OCI-LY7 (cell line): Measurements from ENCODE around the gene MIER3. TPM values are rescaled to one million over a fixed set of nuclear protein-coding genes. Genes with fewer than 3 reads are reported as not detected.

Source experiments
- BruUV-seq: library from RNA; stranded (reverse); fragments of 400-500 nt; replicated peaks from 2 replicates; lab custom pipeline; 2021; lab: Mats Ljungman, UMichigan
- CTCF ChIA-PET: fragments of 300-600 bp; sonication (Branson Sonifier 250); formaldehyde crosslinking; loops from one replicate; lab custom pipeline; 2022; ENCODE audit warnings: antibody characterized with exemption; ENCODE audit not compliant: unreplicated experiment; lab: Charles Lee
- POLR2A ChIA-PET: fragments of 300-600 bp; sonication (Branson Sonifier 250); formaldehyde crosslinking; loops from one replicate; lab custom pipeline; 2022; ENCODE audit warnings: antibody characterized with exemption; lab: Charles Lee
- DNase-seq: peaks from one replicate; pipeline ENCODE4 v3.0.0-alpha.2; 2015; ENCODE audit warnings: low spot score
- H2AFZ ChIP-seq: fragments of 200-600 bp; sonication (generic), shearing (Covaris generic); 2 replicates; pipeline ENCODE4 v1.6.1; 2014; ENCODE audit warnings: mild to moderate bottlenecking, antibody characterized with exemption, low read length, moderate library complexity
- H3K27ac ChIP-seq: fragments of 200-600 bp; sonication (generic); 2 replicates; pipeline ENCODE4 v1.5.1; 2014; ENCODE audit warnings: mixed run types, low read depth, mild to moderate bottlenecking, moderate library complexity, low read length, inconsistent platforms; ENCODE audit not compliant: poor library complexity, severe bottlenecking
- H3K36me3 ChIP-seq: fragments of 200-600 bp; sonication (generic); 2 replicates; pipeline ENCODE4 v1.6.1; 2014; ENCODE audit warnings: mild to moderate bottlenecking, antibody characterized with exemption, low read length, moderate library complexity, mixed read lengths; ENCODE audit not compliant: insufficient read depth
- H3K4me1 ChIP-seq: fragments of 200-600 bp; sonication (generic); 2 replicates; pipeline ENCODE4 v1.5.1; 2014; ENCODE audit warnings: mild to moderate bottlenecking, low read length; ENCODE audit not compliant: insufficient read depth, poor library complexity, severe bottlenecking
- H3K4me2 ChIP-seq: fragments of 200-600 bp; sonication (generic); 2 replicates; pipeline ENCODE4 v1.6.1; 2014; ENCODE audit warnings: mild to moderate bottlenecking, low read length
- H3K4me3 ChIP-seq: fragments of 200-600 bp; sonication (generic); 2 replicates; pipeline ENCODE4 v1.5.1; 2014; ENCODE audit warnings: mild to moderate bottlenecking, low read depth, low read length; ENCODE audit not compliant: poor library complexity, severe bottlenecking
- H3K79me2 ChIP-seq: fragments of 200-600 bp; sonication (generic); 2 replicates; pipeline ENCODE4 v1.6.1; 2016; ENCODE audit warnings: low read depth, mild to moderate bottlenecking, low read length, moderate library complexity, mixed read lengths; ENCODE audit not compliant: insufficient read depth
- H3K9me2 ChIP-seq: fragments of 200-600 bp; sonication (generic); 2 replicates; pipeline ENCODE4 v1.6.1; 2016; ENCODE audit warnings: mild to moderate bottlenecking, low read length, mixed read lengths; ENCODE audit not compliant: insufficient read depth
- H3K9me3 ChIP-seq: fragments of 200-600 bp; sonication (generic); 2 replicates; pipeline ENCODE4 v1.6.1; 2014; ENCODE audit warnings: mild to moderate bottlenecking, mixed run types, low read length, mixed read lengths
- H4K20me1 ChIP-seq: fragments of 200-600 bp; sonication (generic); 2 replicates; pipeline ENCODE4 v1.6.1; 2014; ENCODE audit warnings: mild to moderate bottlenecking, antibody characterized with exemption, low read length, moderate library complexity, mixed read lengths; ENCODE audit not compliant: insufficient read depth
- EZH2phosphoT487 ChIP-seq: fragments of 200-600 bp; sonication (generic); IDR thresholded peaks from 2 replicates; pipeline ENCODE4 v1.6.1; 2018; ENCODE audit warnings: low read depth, borderline replicate concordance, mild to moderate bottlenecking, mixed run types, antibody characterized with exemption, low read length, moderate library complexity, mixed read lengths
- intact Hi-C: fragments of 100-400 bp; cut with micrococcal nuclease; formaldehyde crosslinking; loops from one replicate; pipeline ENCODE4 v1.10.0; 2022; ENCODE audit not compliant: unreplicated experiment
- total RNA-seq, 2 experiments: library from RNA; depleted of rRNA in 1 of 2; stranded (reverse); fragments of >200 nt in 1 of 2; shearing (Covaris generic) in 1 of 2; gene quantifications; 2 replicates each; pipeline ENCODE4 v1.2.3, GENCODE V29; 2014 to 2022
- TF ChIP-seq, protein P1 (sequence below): fragments of 200-600 bp; sonication (generic); conservative IDR thresholded peaks from 2 replicates; pipeline ENCODE4 v1.5.1; 2014; ENCODE audit warnings: mild to moderate bottlenecking, antibody characterized with exemption, low read length, moderate library complexity, mixed read lengths

The MIER3 gene
- total RNA-seq, 2 experiments from 2014 or later: 12.6 to 29.2 TPM

DNA sequence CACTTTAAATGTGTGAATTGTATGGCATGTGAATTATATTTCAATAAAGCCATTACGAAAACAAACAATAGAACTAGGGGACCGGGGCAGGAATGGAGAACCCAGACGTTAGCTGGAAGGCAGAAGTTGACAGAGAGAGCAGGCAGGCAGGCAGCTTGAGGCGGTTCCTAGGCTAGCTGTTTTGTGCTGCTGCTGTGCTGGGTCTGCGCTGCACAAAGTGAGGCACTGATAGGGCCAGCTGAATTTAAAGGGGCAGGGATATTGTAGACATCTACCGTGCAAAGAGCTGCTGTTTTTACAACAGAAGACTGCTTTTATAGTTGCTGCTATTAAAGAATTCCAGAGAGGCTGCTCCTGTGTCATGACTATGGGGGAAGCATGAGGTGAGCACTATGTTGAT, 21.6 kb upstream of the MIER3 start:
- intact Hi-C loops: no loop called here
- Histone ChIP-seq H3K36me3 (no peaks in the 10 kb centered on the region), H3K27ac (no peak overlapping the region), H3K9me2 (no peaks in the 10 kb centered on the region), H3K4me1 (no peaks in the 10 kb centered on the region), H3K9me3 (no peaks in the 10 kb centered on the region), H3K4me3 (no peak overlapping the region), H4K20me1 (no peaks in the 10 kb centered on the region), H2AFZ (no peak overlapping the region), H3K79me2 (no peaks in the 10 kb centered on the region), H3K4me2 (no peak overlapping the region)
- ChIA-PET CTCF (no interaction called here), POLR2A (interaction anchor here (0.6 to 0.8 kb wide), 3 partner anchors 63 to 978 kb away, joined by 3 to 4 read pairs (median 3); no protein-coding TSS in a partner anchor)
- no peak for DNase-seq
- BruUV-seq: no TSS peak
- TF ChIP-seq, protein P1, sequence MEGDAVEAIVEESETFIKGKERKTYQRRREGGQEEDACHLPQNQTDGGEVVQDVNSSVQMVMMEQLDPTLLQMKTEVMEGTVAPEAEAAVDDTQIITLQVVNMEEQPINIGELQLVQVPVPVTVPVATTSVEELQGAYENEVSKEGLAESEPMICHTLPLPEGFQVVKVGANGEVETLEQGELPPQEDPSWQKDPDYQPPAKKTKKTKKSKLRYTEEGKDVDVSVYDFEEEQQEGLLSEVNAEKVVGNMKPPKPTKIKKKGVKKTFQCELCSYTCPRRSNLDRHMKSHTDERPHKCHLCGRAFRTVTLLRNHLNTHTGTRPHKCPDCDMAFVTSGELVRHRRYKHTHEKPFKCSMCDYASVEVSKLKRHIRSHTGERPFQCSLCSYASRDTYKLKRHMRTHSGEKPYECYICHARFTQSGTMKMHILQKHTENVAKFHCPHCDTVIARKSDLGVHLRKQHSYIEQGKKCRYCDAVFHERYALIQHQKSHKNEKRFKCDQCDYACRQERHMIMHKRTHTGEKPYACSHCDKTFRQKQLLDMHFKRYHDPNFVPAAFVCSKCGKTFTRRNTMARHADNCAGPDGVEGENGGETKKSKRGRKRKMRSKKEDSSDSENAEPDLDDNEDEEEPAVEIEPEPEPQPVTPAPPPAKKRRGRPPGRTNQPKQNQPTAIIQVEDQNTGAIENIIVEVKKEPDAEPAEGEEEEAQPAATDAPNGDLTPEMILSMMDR: no peak
- TF ChIP-seq EZH2phosphoT487: no peak

GRCh38 chr5:56971275-56971674, 19.4 kb upstream of the MIER3 start:
- Histone ChIP-seq H4K20me1 (no peaks in the 10 kb centered on the region), H3K27ac (no peak overlapping the region), H3K36me3 (no peaks in the 10 kb centered on the region), H3K4me3 (no peak overlapping the region), H3K9me2 (no peaks in the 10 kb centered on the region), H3K9me3 (no peaks in the 10 kb centered on the region), H2AFZ (no peak overlapping the region), H3K4me1 (no peaks in the 10 kb centered on the region), H3K4me2 (no peak overlapping the region), H3K79me2 (no peaks in the 10 kb centered on the region)
- POLR2A ChIA-PET: interaction anchor here (0.5 kb wide), 1 partner anchor 69 kb away, joined by 3 read pairs; no protein-coding TSS in a partner anchor
- TF ChIP-seq, protein P1: no peak
- no peak for TF ChIP-seq EZH2phosphoT487
- BruUV-seq: no TSS peak
- CTCF ChIA-PET: no interaction called here
- no peak for DNase-seq
- intact Hi-C loops: no loop called here

- Histone ChIP-seq H3K9me2 (no peaks in the 10 kb centered on the region), H3K4me1 (no peaks in the 10 kb centered on the region), H2AFZ (no peak overlapping the region), H3K9me3 (no peaks in the 10 kb centered on the region), H3K27ac (no peak overlapping the region), H4K20me1 (no peaks in the 10 kb centered on the region), H3K36me3 (no peaks in the 10 kb centered on the region), H3K4me3 (no peak overlapping the region), H3K79me2 (no peaks in the 10 kb centered on the region), H3K4me2 (no peak overlapping the region)
- TF ChIP-seq, protein P1: no peak
- TF ChIP-seq EZH2phosphoT487: no peak
- CTCF ChIA-PET: no interaction called here
- no TSS peak for BruUV-seq
- DNase-seq: no peak
- POLR2A ChIA-PET: interaction anchor here (0.6 to 0.9 kb wide), 3 partner anchors 11 to 1531 kb away, joined by 3 read pairs; no protein-coding TSS in a partner anchor
- intact Hi-C loops: no loop called here
These were observed 12.2 kb upstream of the MIER3 start for GRCh38 chr5:56964173-56964572.
